Mammary epithelial cell (primary cell): ENCODE data around the gene ZNFX1.
"Not testable (repeated sequence)": the region's sequence is repeated elsewhere in the genome, so short reads cannot be mapped to it uniquely, and the experiment has no call there.

Experiments used
- CTCF ChIP-seq, 2 donors: IDR thresholded peaks in 1 of 2; conservative IDR thresholded peaks in 1 of 2; 2 replicates each; pipeline ENCODE4 v1.5.1; 2011 to 2012; ENCODE audit warnings: inconsistent platforms in 2 of 2, low read length in 2 of 2, mild to moderate bottlenecking in 2 of 2, control low read depth in 1 of 2, low read depth in 1 of 2; ENCODE audit not compliant: insufficient read depth in 1 of 2; ENCODE audit errors: extremely low read depth in 1 of 2
- EZH2 ChIP-seq: IDR thresholded peaks from 2 replicates; pipeline ENCODE4 v1.6.1; 2012; ENCODE audit warnings: low read length, inconsistent platforms, borderline replicate concordance

- TF ChIP-seq CTCF (conservative IDR thresholded peaks at IDR 0.05 in 1 of 2, IDR thresholded peaks at IDR 0.05 in 1 of 2; ENCODE audit: extremely low read depth in 1 of 2, insufficient read depth in 1 of 2, low read depth in 1 of 2, low read length in 2 of 2); EZH2: not testable (repeated sequence)
Measured at GRCh38 chr20:49314052-49314451, 36.2 kb upstream of the ZNFX1 start.
